Fibroblast of lung (primary cell): ENCODE data around the gene PCIF1.

Source experiments
- CTCF ChIP-seq, 2 donors: IDR thresholded peaks in 1 of 2; conservative IDR thresholded peaks in 1 of 2; 1 replicate in 1 of 2; 2 replicates in 1 of 2; pipeline ENCODE4 v1.5.1; 2011 to 2012; ENCODE audit warnings: low read length in 2 of 2, control low read depth in 1 of 2, inconsistent platforms in 1 of 2, low read depth in 1 of 2, mild to moderate bottlenecking in 1 of 2
- EZH2 ChIP-seq: IDR thresholded peaks from 2 replicates; pipeline ENCODE4 v1.5.1; 2012; ENCODE audit warnings: low read length, control low read depth, mild to moderate bottlenecking; ENCODE audit errors: missing control alignments

GRCh38 chr20:45886590-45887345 lies 47.7 kb upstream of the PCIF1 start:
- TF ChIP-seq EZH2, result no peak
- TF ChIP-seq CTCF (conservative IDR thresholded peaks at IDR 0.05 in 1 of 2, IDR thresholded peaks at IDR 0.05 in 1 of 2; ENCODE audit: low read depth in 1 of 2, low read length in 2 of 2), result no peak
